GM20000 (cell line): ENCODE results near the gene GRIN2D.
"Not testable (repeated sequence)": the region's sequence is repeated elsewhere in the genome, so short reads cannot be mapped to it uniquely, and the experiment has no call there.

Experiments
- DNase-seq: peaks from one replicate; pipeline ENCODE4 v3.0.0; 2012; ENCODE audit warnings: low spot score
- CTCF ChIP-seq: IDR thresholded peaks from 2 replicates; pipeline ENCODE4 v1.5.1; 2012; ENCODE audit warnings: mild to moderate bottlenecking, control low read depth; ENCODE audit errors: extremely low read depth, missing control alignments

Gene GRIN2D

DNA sequence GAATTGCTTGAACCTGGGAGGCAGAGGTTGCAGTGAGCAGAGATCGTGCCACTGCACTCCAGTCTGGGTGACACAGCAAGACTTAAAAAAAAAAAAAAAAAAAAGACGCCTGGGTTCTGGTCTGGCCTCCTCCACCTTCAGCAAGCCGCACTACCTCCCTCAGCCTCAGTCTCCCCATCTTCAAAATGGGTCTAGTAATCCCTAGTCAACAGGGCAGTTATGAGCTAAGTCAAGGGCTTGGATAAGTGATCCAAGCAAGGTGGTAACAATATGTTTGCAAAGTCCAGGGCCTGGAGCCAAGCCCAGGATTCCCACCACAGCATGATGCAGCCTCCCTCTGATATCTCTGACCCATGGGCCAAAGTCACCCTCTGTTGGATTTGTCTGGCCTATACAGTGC is 6.5 kb upstream of the GRIN2D start:
- no peak for TF ChIP-seq CTCF
- DNase-seq = no peak

GRCh38 chr19:48390188-48391099 is 3.0 kb upstream of the GRIN2D start:
- DNase-seq = peak; percentile 74
- peak; percentile 71 for TF ChIP-seq CTCF

DNA sequence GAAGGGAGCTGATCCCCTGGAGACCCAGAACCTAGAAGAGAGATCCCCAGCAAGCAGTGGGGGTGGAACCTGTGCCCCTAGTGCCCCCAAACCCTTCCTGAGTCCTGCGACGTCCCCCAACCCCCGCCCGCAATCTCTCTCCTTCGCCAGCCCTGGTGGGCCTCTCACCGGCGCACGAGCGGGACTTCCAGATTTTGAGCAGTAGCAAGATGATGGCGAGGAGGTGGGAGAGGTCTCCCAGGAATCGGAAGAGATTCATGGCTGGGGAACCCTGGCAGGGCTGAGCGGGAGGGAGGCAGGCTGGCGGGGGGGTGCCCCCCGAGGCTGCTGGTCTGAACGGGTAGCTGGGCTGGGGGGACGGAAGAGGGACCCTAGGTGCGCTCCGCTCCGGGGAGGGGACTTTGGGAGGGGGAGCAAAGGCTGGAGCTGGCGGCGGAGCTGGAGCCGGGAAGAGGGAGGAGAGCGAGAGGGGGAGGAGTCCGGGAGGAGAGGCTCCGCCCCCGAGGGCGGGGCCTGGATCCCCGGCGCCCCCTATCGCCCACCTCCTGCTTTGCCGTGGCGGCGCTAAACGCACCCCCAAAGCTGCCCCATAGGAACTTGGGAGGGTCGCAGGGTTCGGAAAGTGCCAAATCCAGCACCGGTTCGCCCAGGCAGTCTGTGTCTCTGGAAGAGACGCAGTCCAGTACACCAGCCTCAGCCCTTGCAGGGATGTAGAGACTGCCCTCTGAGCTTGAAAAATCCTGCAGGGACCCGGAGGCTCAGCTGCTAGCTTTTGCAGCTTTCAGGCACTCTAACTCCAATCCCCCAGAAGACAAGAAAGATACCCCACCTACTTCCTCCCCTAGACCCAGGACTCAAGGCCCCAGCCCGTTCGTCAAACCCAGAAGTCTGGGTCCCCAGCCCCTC is 2.1 kb upstream of the GRIN2D start, which contains the start of gene KDELR1:
Gene KDELR1, minus strand, starts transcription at position 452 of the 906 bp plus-strand sequence. Its CDS starts 193 bp downstream, at position 259.
- peak; percentile 92 for DNase-seq

GRCh38 chr19:48392006-48392344 is 1.5 kb upstream of the GRIN2D start:
- not testable (repeated sequence) for DNase-seq

More for the DNA sequence above, 2.1 kb upstream of the GRIN2D start, which contains the start of gene KDELR1:
- peak; percentile 71 for TF ChIP-seq CTCF

DNA sequence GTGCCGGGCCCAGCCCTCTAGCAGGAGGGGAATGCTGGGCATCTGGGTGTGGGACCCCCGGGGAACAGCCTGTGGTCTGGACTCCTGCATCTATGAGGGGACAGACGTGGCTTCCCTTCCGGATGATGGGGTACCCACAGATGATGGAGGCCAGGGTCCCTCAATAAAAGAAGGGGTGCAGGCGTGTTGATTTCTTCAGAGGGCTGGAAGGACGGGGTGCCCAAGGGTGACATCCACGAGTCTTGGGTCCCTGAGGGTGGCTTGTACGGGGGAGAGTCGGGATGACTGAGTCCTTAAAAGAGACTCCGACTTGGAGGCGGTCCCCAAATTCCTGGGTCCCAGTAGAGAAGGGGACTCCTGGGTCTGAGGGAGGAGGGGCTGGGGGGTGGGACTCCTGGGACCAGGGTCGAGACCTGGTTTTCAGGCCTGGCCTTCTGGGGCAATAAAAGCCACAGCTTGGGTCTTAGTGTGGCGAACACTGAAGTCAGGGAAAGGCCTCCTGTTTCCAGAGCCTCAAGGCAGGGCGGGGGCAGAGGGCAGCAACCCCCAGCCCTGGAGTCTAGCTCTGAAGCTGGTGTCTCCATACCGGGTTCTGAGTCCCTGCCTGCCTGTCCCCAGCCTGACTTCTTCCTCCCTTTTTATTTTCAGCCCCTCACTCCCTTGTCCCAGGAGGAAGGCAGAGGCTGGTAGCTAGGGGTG is 459 bp upstream of the GRIN2D start:
- no peak for TF ChIP-seq CTCF
- DNase-seq = no peak

DNA sequence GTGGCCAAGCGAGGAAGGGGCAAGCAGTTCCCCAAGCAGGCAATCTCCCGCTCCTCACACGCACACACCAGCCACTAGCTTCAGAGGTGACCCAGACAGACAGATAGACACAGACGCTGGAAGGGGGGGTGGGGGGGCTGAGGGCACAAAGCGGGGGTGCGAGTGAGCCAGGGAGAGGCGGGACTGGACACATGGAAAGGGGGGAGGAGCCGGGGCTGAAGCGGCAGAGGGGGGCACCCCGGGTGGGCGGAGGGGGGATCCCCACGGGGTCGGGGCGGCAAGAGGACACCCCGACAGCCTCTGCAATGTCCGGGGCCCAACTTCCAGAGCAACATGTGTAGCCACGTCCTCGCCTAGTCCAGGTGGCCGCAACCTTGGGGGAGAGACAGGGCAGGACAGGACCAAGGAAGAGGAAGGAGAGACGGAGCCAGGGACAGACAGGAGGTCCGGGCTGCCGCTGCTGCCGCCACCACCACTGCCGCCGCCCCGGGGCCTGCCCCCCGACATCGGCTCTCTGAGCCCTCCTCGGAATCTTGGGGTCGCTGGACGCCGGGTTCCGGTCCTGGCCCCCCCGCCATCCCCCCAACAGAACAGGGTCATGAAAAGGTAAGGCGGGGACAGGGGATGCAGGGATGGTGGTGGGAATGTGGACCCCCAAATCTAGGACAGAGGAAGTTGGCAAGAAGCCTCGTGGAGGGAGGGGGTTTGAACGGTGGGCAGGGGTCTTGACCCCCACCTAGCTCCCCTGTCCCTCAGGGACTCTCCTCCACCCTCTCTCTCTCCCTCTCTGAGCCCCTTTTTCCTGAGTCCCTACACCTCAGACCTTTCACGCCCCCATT is 1.1 kb downstream of the GRIN2D start:
- no peak for DNase-seq
- TF ChIP-seq CTCF = no peak

GRCh38 chr19:48395170-48395455 is 1.6 kb downstream of the GRIN2D start:
- no peak for TF ChIP-seq CTCF
- no peak for DNase-seq
